Measurements from ENCODE around the gene HEPACAM2. TPM values are rescaled to one million over a fixed set of nuclear protein-coding genes. Genes with fewer than 3 reads are reported as not detected.

The HEPACAM2 gene
- total and polyA plus RNA-seq, 2 of the 8 experiments (the other 6 are each of a cell fraction or from before 2014, with no cell fraction given), result not detected

- Histone ChIP-seq H3K56ac (replicated peaks; ENCODE audit: insufficient read length, low read depth, low read length) (no peak overlapping the region), H2AK5ac (ENCODE audit: low read depth, low read length) (no peak overlapping the region), H3K23me2 (ENCODE audit: low read depth, low read length) (no peaks in the 10 kb centered on the region), H2BK15ac (ENCODE audit: low read length) (no peak overlapping the region), H4K20me1 (replicated peaks in 1 of 2; ENCODE audit: control insufficient read depth in 1 of 2, insufficient read depth in 2 of 2, low read length in 2 of 2) (no peaks in the 10 kb centered on the region), H3K79me1 (ENCODE audit: low read depth, low read length) (no peaks in the 10 kb centered on the region), H2BK120ac (replicated peaks; ENCODE audit: low read depth, low read length) (no peak overlapping the region), H3K4ac (replicated peaks; ENCODE audit: insufficient read length, low read depth, low read length) (no peak overlapping the region), H3K23ac (ENCODE audit: insufficient read length) (no peak overlapping the region), H3K18ac (ENCODE audit: extremely low read depth, low read length) (no peak overlapping the region), H3K27ac (ENCODE audit: low read depth, low read length) (no peak overlapping the region), H2AFZ (ENCODE audit: low read length) (no peak overlapping the region), H3K79me2 (ENCODE audit: control insufficient read depth in 1 of 2, insufficient read depth in 2 of 2, low read length in 2 of 2) (no peaks in the 10 kb centered on the region), H3K4me3 (ENCODE audit: extremely low read depth in 1 of 4, insufficient read depth in 2 of 4, low read depth in 3 of 4, low read length in 4 of 4) (no peak overlapping the region), H2BK12ac (ENCODE audit: low read depth, low read length) (no peak overlapping the region), H2BK20ac (ENCODE audit: low read length) (no peak overlapping the region), H4K5ac (ENCODE audit: insufficient read length, low read depth, low read length) (no peak overlapping the region), H3K4me2 (ENCODE audit: insufficient read depth in 1 of 2, low read depth in 2 of 2, low read length in 2 of 2) (no peak overlapping the region), H3K4me1 (replicated peaks in 1 of 4; ENCODE audit: control insufficient read depth in 3 of 4, insufficient read depth in 4 of 4, low read length in 3 of 4) (no peaks in the 10 kb centered on the region), H3K36me3 (ENCODE audit: control insufficient read depth in 2 of 4, insufficient read depth in 4 of 4, low read length in 3 of 4) (no peaks in the 10 kb centered on the region), H3K14ac (ENCODE audit: insufficient read length) (no peak overlapping the region), H2BK5ac (ENCODE audit: low read depth, low read length) (no peak overlapping the region), H4K91ac (replicated peaks; ENCODE audit: insufficient read length, low read length) (no peak overlapping the region), H3K9ac (replicated peaks in 1 of 4; ENCODE audit: extremely low read depth in 1 of 4, low read depth in 3 of 4, low read length in 3 of 4) (no peak overlapping the region), H3K27me3 (replicated peaks in 1 of 4; ENCODE audit: control insufficient read depth in 3 of 4, extremely low read depth in 1 of 4, insufficient read depth in 3 of 4, low read length in 3 of 4) (no peaks in the 10 kb centered on the region), H4K8ac (ENCODE audit: extremely low read depth, insufficient read depth, low read length) (no peak overlapping the region), H3K9me3 (ENCODE audit: insufficient read depth in 2 of 2, low read depth in 1 of 2, low read length in 1 of 2) (no peaks in the 10 kb centered on the region)
- DNase-seq (ENCODE audit: low read depth in 1 of 2, low spot score in 2 of 2), result no peak
- ChIA-PET POLR2A (ENCODE audit: partially characterized antibody) (no interaction called here), CTCF (ENCODE audit: partially characterized antibody) (interaction anchor here (1.0 to 1.1 kb wide), 2 partner anchors 13 to 19 kb away, joined by 3 read pairs; no protein-coding TSS in a partner anchor)
- WGBS, 2 experiments (ENCODE audit: extremely low coverage in 1 of 2, insufficient coverage in 1 of 2, insufficient read length in 1 of 2, insufficient replicate concordance in 2 of 2, low coverage in 1 of 2, low lambda C conversion rate in 2 of 2, missing lambda C conversion rate in 1 of 2), result 88% methylated on average over 4 of the region's 4 CpGs; no CpG with 5 or more reads in 1 of the 2 experiments
- FAIRE-seq, result no peak
- TF ChIP-seq SP1 (IDR thresholded peaks at IDR 0.05; ENCODE audit: low read depth, low read length) (no peak), TBP (IDR thresholded peaks at IDR 0.05; ENCODE audit: low read depth, low read length) (no peak), FOSL1 (IDR thresholded peaks at IDR 0.05; ENCODE audit: insufficient read depth, low read depth, low read length) (no peak), KDM4A (IDR thresholded peaks at IDR 0.05; ENCODE audit: low read depth, low read length, severe bottlenecking) (no peak), SP2 (IDR thresholded peaks at IDR 0.05; ENCODE audit: low read length) (no peak), EZH2 (IDR thresholded peaks at IDR 0.05; ENCODE audit: low read depth, low read length, severe bottlenecking) (no peak), TCF12 (IDR thresholded peaks at IDR 0.05; ENCODE audit: low read depth, low read length) (no peak), HDAC6 (IDR thresholded peaks at IDR 0.05; ENCODE audit: low read depth, low read length) (no peak), EP300 (IDR thresholded peaks at IDR 0.05; ENCODE audit: borderline replicate concordance in 1 of 2, low read depth in 2 of 2, low read length in 2 of 2) (no peak), SAP30 (IDR thresholded peaks at IDR 0.05; ENCODE audit: insufficient read depth, insufficient replicate concordance, low read length) (no peak), CREB1 (IDR thresholded peaks at IDR 0.05) (no peak)
- TF ChIP-seq, protein P1, sequence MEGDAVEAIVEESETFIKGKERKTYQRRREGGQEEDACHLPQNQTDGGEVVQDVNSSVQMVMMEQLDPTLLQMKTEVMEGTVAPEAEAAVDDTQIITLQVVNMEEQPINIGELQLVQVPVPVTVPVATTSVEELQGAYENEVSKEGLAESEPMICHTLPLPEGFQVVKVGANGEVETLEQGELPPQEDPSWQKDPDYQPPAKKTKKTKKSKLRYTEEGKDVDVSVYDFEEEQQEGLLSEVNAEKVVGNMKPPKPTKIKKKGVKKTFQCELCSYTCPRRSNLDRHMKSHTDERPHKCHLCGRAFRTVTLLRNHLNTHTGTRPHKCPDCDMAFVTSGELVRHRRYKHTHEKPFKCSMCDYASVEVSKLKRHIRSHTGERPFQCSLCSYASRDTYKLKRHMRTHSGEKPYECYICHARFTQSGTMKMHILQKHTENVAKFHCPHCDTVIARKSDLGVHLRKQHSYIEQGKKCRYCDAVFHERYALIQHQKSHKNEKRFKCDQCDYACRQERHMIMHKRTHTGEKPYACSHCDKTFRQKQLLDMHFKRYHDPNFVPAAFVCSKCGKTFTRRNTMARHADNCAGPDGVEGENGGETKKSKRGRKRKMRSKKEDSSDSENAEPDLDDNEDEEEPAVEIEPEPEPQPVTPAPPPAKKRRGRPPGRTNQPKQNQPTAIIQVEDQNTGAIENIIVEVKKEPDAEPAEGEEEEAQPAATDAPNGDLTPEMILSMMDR (IDR thresholded peaks at IDR 0.05; ENCODE audit: control extremely low read depth in 1 of 3, insufficient read depth in 1 of 3, low read depth in 1 of 3, low read length in 3 of 3), result no peak
Measured at GRCh38 chr7:93265220-93265619, 39.0 kb upstream of the HEPACAM2 start.
